Activated naive CD8-positive, alpha-beta T cell treated with anti-CD3 and anti-CD28 coated beads, Interleukin-2, amount 10 ng/mL, durations not matched to agents 7 days and 5 days (primary cell): ENCODE data around the gene SCARF1. TPM values are rescaled to one million over a fixed set of nuclear protein-coding genes. Genes with fewer than 3 reads are reported as not detected.
"Not testable (repeated sequence)": the region's sequence is repeated elsewhere in the genome, so short reads cannot be mapped to it uniquely, and the experiment has no call there.

Experiments used
- ATAC-seq: fragments of 150-1000 bp; cut with Tn5 transposase; one replicate; pipeline ENCODE4 v1.10.0; 2021; ENCODE audit warnings: low read depth, moderate library complexity
- POLR2A ChIA-PET: fragments of 350-600 bp; sonication (Branson Sonifier 250); formaldehyde crosslinking; loops from one replicate; lab custom pipeline; 2021; ENCODE audit warnings: antibody characterized with exemption; lab: Charles Lee
- DNase-seq: peaks from one replicate; pipeline ENCODE4 v3.0.0; 2021
- H3K27ac Mint-ChIP-seq: one replicate; pipeline ENCODE4 v1.8.0; 2022; ENCODE audit warnings: mild to moderate bottlenecking, mixed read lengths
- H3K27me3 Mint-ChIP-seq: one replicate; pipeline ENCODE4 v1.8.0; 2022; ENCODE audit warnings: mild to moderate bottlenecking, moderate library complexity, mixed read lengths
- H3K36me3 Mint-ChIP-seq: one replicate; pipeline ENCODE4 v1.8.0; 2021; ENCODE audit warnings: mild to moderate bottlenecking, mixed read lengths
- H3K4me1 Mint-ChIP-seq: one replicate; pipeline ENCODE4 v1.8.0; 2021; ENCODE audit warnings: mixed read lengths
- H3K4me3 Mint-ChIP-seq: one replicate; pipeline ENCODE4 v1.8.0; 2022; ENCODE audit warnings: mild to moderate bottlenecking, moderate library complexity, mixed read lengths
- H3K9me3 Mint-ChIP-seq: one replicate; pipeline ENCODE4 v1.8.0; 2021; ENCODE audit warnings: mixed read lengths
- total RNA-seq, 2 experiments: library from RNA; stranded (reverse); gene quantifications; one replicate each; pipeline ENCODE4 v1.2.3, GENCODE V29; 2021

The SCARF1 gene
- 1 to 10 TPM; 6.0 to 6.5 TPM for total RNA-seq

GRCh38 chr17:1645207-1646171, at the start of gene SCARF1:
Gene SCARF1 (minus strand): TSS chr17:1645732. CDS start chr17:1645697, 35 bp downstream.
- Mint-ChIP-seq H3K4me3 (peak within 1 kb of the TSS; percentile 86), H3K36me3 (peaks cover 2% of the 10 kb centered on the region), H3K27ac (peak within 1 kb of the TSS; percentile 83), H3K27me3 (no peaks in the 10 kb centered on the region), H3K4me1 (peaks cover 27% of the 10 kb centered on the region), H3K9me3 (no peaks in the 10 kb centered on the region)
- DNase-seq (no peak), ATAC-seq (no peak)
- POLR2A ChIA-PET: no interaction called here

GRCh38 chr17:1693339-1693738, 47.8 kb upstream of the SCARF1 start:
- Mint-ChIP-seq H3K9me3 (peaks cover 2% of the 10 kb centered on the region), H3K4me1 (no peaks in the 10 kb centered on the region), H3K4me3 (no peak overlapping the region), H3K36me3 (peaks cover 1% of the 10 kb centered on the region), H3K27ac (no peak overlapping the region), H3K27me3 (peaks cover 7% of the 10 kb centered on the region)
- ATAC-seq: no peak
- POLR2A ChIA-PET: no interaction called here
- DNase-seq: no peak

GRCh38 chr17:1690544-1691221, 45.2 kb upstream of the SCARF1 start:
- H3K36me3 Mint-ChIP-seq: peaks cover 1% of the 10 kb centered on the region
- peaks cover 2% of the 10 kb centered on the region for H3K4me1 Mint-ChIP-seq
- DNase-seq: no peak
- H3K4me3 Mint-ChIP-seq: no peak overlapping the region
- H3K9me3 Mint-ChIP-seq: peaks cover 2% of the 10 kb centered on the region
- no peak overlapping the region for H3K27ac Mint-ChIP-seq
- no peaks in the 10 kb centered on the region for H3K27me3 Mint-ChIP-seq
- POLR2A ChIA-PET: no interaction called here
- no peak for ATAC-seq

GRCh38 chr17:1688405-1688804, 42.9 kb upstream of the SCARF1 start:
- H3K36me3 Mint-ChIP-seq, H3K27me3 Mint-ChIP-seq, DNase-seq, H3K27ac Mint-ChIP-seq, H3K4me3 Mint-ChIP-seq, POLR2A ChIA-PET, H3K9me3 Mint-ChIP-seq, ATAC-seq: not testable (repeated sequence)
- H3K4me1 Mint-ChIP-seq: peaks cover 11% of the 10 kb centered on the region

- Mint-ChIP-seq H3K9me3 (no peaks in the 10 kb centered on the region), H3K27me3 (no peaks in the 10 kb centered on the region), H3K4me3 (peak overlapping the region; percentile 10), H3K36me3 (peaks cover 25% of the 10 kb centered on the region), H3K4me1 (peaks cover 26% of the 10 kb centered on the region), H3K27ac (no peak overlapping the region)
- ATAC-seq (no peak), DNase-seq (no peak)
- POLR2A ChIA-PET: no interaction called here
Observed at GRCh38 chr17:1686086-1686485, 40.6 kb upstream of the SCARF1 start.

- H3K27me3 Mint-ChIP-seq: no peaks in the 10 kb centered on the region
- peaks cover 28% of the 10 kb centered on the region for H3K4me1 Mint-ChIP-seq
- POLR2A ChIA-PET: interaction anchor here (0.6 to 2.0 kb wide), 5 partner anchors 10 to 188 kb away, joined by 3 to 21 read pairs (median 4); no protein-coding TSS in a partner anchor
Observed at GRCh38 chr17:1684378-1685189, 39.1 kb upstream of the SCARF1 start, which contains the start of gene PRPF8. Gene PRPF8 (minus strand): TSS chr17:1684867. CDS start chr17:1684571, 296 bp downstream.

GRCh38 chr17:1683459-1683858, 37.9 kb upstream of the SCARF1 start:
- Mint-ChIP-seq H3K4me3 (peak overlapping the region; percentile 89), H3K27ac (peak overlapping the region; percentile 89), H3K9me3 (no peaks in the 10 kb centered on the region), H3K4me1 (peaks cover 28% of the 10 kb centered on the region), H3K36me3 (peaks cover 38% of the 10 kb centered on the region), H3K27me3 (no peaks in the 10 kb centered on the region)
- DNase-seq: no peak
- no peak for ATAC-seq
- POLR2A ChIA-PET: interaction anchor here (0.9 to 2.0 kb wide), 3 partner anchors 27 to 189 kb away, joined by 3 to 21 read pairs (median 3); no protein-coding TSS in a partner anchor

More at GRCh38 chr17:1684378-1685189, 39.1 kb upstream of the SCARF1 start, which contains the start of gene PRPF8:
- peaks cover 32% of the 10 kb centered on the region for H3K36me3 Mint-ChIP-seq
- peak within 1 kb of the TSS; percentile 89 for H3K27ac Mint-ChIP-seq
- peak within 1 kb of the TSS; percentile 89 for H3K4me3 Mint-ChIP-seq
- DNase-seq (peak; percentile 98), ATAC-seq (peak; percentile 99)
- no peaks in the 10 kb centered on the region for H3K9me3 Mint-ChIP-seq

GRCh38 chr17:1676401-1676800, 30.9 kb upstream of the SCARF1 start:
- Mint-ChIP-seq H3K9me3 (no peaks in the 10 kb centered on the region), H3K27ac (no peak overlapping the region), H3K4me3 (no peak overlapping the region), H3K4me1 (peaks cover 5% of the 10 kb centered on the region), H3K27me3 (no peaks in the 10 kb centered on the region), H3K36me3 (peaks cover 45% of the 10 kb centered on the region)
- no peak for ATAC-seq
- POLR2A ChIA-PET: no interaction called here
- DNase-seq: no peak

GRCh38 chr17:1673041-1673785, 27.7 kb upstream of the SCARF1 start:
- peak overlapping the region; percentile 64 for H3K27ac Mint-ChIP-seq
- POLR2A ChIA-PET: no interaction called here
- H3K9me3 Mint-ChIP-seq: no peaks in the 10 kb centered on the region
- no peaks in the 10 kb centered on the region for H3K27me3 Mint-ChIP-seq
- H3K4me3 Mint-ChIP-seq: no peak overlapping the region
- no peak for ATAC-seq
- no peak for DNase-seq
- H3K36me3 Mint-ChIP-seq: peaks cover 42% of the 10 kb centered on the region
- H3K4me1 Mint-ChIP-seq: peaks cover 9% of the 10 kb centered on the region

GRCh38 chr17:1663934-1664333, 18.4 kb upstream of the SCARF1 start:
- ATAC-seq, H3K4me3 Mint-ChIP-seq, H3K4me1 Mint-ChIP-seq, H3K9me3 Mint-ChIP-seq, H3K27me3 Mint-ChIP-seq, H3K27ac Mint-ChIP-seq, POLR2A ChIA-PET, DNase-seq: not testable (repeated sequence)
- H3K36me3 Mint-ChIP-seq: peaks cover 44% of the 10 kb centered on the region

GRCh38 chr17:1661045-1661444, 15.5 kb upstream of the SCARF1 start:
- Mint-ChIP-seq H3K27ac (no peak overlapping the region), H3K36me3 (peaks cover 54% of the 10 kb centered on the region), H3K9me3 (no peaks in the 10 kb centered on the region), H3K4me1 (peaks cover 3% of the 10 kb centered on the region), H3K27me3 (peaks cover 2% of the 10 kb centered on the region), H3K4me3 (no peak overlapping the region)
- ATAC-seq (no peak), DNase-seq (no peak)
- POLR2A ChIA-PET: interaction anchor here (0.6 to 1.3 kb wide), 2 partner anchors 8 to 46 kb away, joined by 5 read pairs; no protein-coding TSS in a partner anchor

GRCh38 chr17:1658100-1658499, 12.6 kb upstream of the SCARF1 start:
- Mint-ChIP-seq H3K27me3 (peaks cover 2% of the 10 kb centered on the region), H3K9me3 (no peaks in the 10 kb centered on the region), H3K36me3 (peaks cover 66% of the 10 kb centered on the region), H3K4me3 (no peak overlapping the region), H3K27ac (no peak overlapping the region), H3K4me1 (peaks cover 3% of the 10 kb centered on the region)
- POLR2A ChIA-PET: interaction anchor here (0.6 to 1.1 kb wide), 2 partner anchors 26 to 159 kb away, joined by 4 to 5 read pairs; no protein-coding TSS in a partner anchor
- ATAC-seq (no peak), DNase-seq (no peak)
